Activated CD4-positive, CD25-positive, alpha-beta regulatory T cell treated with anti-CD3 and anti-CD28 coated beads, Interleukin-2, amount 50 U/mL, for 16 hours (primary cell): Measurements from ENCODE around the gene CUL1.
"Not testable (repeated sequence)": the region's sequence is repeated elsewhere in the genome, so short reads cannot be mapped to it uniquely, and the experiment has no call there.

Experiments used
- DNase-seq: peaks from one replicate; pipeline ENCODE4 v3.0.0-alpha.2; 2020; ENCODE audit warnings: low read depth, low spot score

Gene CUL1

DNA sequence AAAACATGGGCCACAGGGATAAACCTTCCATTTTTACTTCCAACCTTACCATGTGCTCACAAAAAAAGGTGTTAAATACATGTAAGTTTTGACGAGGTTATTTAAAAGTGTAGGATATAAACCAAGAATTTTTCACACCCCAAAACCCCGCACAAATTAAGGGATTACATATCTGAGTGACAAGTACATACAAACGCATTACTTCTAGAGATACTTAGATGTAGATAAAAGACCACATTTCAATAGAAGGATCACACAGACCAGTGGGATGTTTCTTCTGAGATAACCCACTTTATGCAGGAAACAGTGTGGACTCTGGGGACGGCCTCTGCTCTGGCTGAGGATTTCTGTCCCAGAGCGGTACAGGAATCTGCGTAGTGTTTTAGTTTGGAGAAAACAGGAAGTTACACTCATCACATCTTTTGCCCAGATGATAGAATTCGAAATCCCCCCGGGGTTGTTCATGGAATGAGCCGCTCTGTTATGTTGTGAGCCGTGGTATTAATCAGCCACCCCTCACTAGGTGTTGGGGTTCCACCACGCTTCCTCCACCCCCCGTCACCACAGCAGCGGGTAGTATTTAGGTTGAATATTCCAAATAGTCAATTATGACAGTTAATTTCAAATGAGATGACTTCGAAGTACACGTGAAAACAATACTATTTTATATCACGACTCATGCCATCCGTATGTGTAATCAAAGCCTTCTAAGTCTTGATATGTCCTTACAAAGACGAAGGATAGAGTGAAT is 1.3 kb upstream of the CUL1 start:
- peak; percentile 23 for DNase-seq

DNA sequence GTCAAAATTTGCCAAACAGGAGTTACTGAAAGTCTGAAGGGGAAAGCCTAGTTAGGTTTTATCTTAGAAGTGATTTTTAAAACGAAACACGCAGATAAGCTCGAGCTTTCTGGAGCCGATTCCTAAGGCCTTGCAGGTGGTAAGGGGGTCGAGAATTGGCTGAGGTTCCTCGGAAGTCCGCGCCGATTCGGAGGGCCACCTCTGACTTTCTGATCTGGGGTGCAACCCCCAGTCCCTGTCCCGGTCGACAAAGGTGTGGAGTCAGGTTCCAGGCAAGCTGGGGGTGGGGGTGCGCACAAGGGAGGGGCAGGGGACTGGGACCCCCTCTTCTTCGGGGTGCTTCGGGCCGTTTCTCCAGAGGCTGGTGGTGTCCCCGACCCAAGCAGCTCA is 701 bp upstream of the CUL1 start:
- no peak for DNase-seq

DNA sequence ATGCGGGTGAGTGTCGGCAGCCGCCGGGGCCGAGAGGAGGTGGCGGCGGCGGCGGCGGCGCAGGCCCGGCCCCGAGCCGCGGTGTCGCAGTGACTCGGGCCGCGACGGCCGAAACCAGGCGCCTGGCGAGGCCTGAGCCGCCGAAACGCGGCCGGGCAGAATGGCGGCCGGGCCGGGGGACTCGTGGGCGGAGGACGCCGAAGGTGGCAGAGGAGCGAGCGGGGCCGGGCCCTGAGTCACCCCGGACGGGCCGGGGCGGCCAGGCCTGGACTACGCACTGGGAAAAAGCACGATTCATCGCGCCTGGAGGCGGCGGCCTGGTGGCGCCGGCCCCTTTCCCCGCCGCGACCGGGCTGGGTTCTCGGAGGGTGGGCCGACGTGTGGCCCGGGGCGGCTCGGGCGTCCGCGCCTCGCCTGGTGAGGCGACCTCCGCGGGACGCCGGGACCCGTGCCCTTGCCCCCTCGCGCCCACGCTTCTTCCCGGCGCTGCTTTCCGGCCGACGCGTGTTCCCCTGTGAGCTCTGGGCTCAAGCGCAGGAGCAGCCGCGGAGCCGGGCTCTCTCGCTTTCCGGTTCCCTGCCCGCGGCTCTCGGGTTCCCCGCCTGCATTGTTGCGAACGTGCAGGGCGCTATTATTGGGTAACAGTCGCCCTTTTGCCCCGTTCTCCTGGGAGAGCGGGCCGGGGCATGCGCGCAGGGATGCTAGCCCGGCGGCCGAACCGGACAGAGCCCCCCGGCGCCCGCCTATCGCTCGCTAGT is 500 bp downstream of the CUL1 start:
- DNase-seq = peak; percentile 27

DNA sequence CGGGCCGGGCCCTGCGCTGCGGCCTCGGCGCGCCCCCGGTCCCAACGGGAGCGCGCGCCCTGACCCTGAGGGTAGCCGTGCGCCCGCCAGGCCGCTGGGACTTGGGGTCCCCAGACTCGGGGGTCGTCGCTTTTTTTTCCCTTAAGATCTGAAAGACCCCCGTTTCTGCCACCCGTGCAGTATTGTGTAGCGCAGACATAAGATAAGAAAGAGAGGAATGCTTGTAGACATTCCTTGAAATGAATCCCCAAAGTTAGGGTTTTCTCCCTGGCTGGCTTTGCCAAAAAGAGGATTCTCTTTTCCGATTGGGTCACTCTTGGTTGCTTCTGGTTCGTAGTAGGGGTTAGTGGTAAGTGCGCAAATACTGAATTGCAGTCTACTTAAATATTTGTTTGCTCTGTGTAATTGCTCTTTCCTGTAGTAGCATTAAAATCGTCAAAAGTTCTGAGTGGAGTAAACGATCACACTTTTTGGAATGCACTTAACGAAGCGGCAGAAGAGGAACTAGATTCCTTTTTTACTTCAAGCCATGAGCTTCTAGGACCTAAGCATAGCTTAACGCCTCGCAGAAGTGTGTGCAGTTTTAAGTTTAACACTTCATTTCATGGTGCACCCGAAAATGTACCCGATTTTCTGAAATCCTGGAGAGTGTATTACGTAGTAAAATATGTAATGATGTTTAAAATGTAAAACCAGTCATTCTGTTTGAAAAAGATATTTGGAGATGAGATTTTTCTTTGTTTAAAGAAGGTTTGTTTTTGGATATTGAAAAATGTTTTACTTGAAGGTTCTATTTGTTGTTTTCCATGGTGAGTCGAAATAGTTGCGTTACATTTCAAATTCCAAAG is 1.3 kb downstream of the CUL1 start:
- DNase-seq = no peak

DNA sequence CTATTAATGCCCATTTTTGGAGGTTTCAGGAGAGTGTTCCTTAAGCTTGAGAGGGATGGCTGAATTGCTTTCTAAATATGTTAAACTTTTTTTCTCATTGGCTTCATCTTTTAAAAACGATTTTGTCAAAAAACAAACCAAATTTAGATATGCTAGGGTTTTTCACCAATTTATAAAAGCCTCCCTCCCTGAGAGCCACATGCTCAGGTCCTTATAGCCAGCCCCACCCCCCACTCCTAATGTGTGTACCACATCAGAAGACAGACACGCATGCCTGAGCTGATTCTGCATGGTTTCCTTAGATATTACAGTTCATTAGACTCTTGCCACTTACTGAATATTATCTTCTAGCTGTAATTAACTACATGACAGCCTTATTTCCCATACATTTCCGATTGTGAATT is 2.0 kb downstream of the CUL1 start:
- peak; percentile 20 for DNase-seq

DNA sequence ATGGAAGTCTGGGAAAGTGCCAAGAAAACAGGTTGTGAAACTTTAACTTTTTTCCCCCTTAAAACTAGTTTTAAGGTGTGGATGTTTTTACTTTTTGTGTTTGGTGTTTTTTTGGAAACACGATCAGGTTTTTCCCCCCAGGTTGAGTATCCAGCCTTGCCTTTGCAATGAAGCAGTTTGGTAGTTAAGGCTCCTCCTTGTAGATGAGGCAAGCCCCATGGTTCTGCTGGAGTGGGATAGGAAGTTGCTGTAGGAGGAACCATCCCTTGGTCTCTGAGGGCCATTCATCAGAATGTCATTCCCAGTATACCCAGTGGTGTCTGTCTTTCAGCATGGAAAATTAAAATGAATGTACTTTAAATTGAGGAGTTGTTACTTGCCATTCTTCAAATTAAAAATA is 2.7 kb downstream of the CUL1 start:
- no peak for DNase-seq

DNA sequence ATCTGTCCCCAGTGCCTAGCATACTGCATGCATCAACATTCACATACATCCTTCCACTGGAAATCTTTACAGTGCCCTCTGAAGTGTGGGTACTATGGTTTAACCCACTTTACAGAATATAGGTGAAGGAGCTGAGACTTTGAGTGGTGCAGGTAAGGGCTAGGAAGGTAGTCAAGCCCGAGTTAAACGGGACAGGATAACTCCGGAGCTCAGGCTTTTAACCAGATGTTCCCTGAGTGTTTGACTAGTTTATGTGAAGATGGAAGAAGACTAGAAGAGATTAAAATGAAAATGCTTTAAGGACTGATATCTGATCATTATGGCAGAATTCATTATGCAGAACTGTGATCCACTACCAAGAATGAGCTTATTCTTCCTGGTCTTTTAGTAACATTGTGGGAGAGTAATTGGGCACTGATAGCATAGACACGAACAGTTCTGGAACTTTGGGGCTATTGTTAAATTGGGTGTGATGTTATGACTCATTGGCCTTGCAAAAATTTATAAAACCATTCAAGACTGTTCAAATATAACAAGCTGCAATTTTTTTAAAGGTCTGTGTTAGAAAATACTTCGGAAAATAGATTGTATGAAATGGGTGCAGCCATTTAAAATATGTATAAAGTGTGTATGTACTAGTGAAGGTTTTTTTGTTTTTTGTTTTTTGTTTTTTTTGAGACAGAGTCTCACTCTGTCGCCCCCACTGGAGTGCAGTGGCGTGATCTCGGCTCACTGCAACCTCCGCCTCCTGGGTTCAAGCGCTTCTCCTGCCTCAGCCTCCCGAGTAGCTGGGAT is 4.4 kb downstream of the CUL1 start:
- DNase-seq = no peak

DNA sequence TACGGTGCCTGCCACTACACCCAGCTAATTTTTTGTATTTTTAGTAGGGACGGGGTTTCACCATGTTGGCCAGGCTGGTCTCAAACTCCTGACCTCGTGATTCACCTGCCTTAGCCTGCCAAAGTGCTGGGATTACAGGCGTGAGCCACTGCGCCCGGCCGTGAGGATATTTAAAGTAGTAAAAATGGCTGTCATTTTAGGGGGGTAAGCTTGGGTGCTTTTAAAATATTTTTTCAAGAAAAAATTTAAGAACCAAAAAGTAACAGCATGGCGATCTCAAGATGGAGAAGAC is 4.9 kb downstream of the CUL1 start:
- not testable (repeated sequence) for DNase-seq

DNA sequence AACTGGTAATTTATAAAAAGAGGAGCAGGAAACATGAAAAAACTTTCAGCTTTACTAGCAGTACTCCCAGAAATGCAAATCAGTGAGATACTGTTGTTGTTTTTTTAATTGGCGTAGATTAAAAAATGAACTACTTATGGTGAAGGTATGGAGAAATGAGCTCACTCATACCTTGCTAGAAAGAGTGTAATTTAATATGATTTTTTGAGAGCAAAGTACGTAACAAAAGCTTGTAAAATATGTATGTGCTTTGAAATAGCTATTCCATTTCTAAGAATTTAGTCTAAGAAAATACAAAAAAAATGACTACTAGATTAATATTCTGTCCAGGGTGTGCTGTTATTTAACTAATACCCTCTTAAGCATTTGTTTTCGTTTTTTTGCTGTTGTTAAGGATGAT is 5.5 kb downstream of the CUL1 start:
- no peak for DNase-seq

DNA sequence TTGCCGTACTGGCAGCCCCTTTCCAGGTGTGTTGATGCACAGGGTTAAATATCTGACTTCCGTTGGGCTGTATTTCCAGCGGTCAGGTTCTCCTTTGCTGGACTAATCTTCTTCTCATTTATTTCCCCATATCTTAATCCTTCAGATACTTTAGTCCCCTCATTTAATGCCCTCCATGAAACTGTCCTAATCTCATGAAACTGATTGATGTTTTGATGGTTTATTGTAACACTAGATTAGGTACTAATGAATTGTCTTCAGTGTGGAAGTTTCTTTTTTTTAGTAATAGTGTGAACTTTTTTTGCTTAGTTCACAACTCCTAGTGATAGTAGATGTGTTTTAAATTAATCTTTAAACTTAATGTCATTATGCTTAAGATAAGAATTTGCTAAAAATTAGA is 6.3 kb downstream of the CUL1 start:
- DNase-seq = no peak

DNA sequence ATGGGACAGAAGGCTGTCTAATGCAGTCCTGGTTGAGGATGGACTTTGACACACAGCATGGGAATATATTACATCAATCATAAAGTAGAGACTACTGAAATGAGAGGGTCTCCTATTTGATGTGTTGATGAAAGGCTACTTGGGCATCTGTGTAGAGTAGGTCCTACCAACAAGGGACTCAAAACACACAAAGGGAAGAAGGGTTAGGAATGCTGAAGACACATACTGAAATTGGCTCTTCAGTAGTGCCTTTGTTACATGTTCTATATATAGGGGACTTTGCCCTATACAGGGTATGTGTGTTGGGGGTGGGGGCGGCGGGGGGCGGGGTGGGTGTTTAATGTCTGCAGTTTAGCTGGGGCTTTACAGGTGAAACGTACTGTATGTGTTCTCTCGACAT is 7.7 kb downstream of the CUL1 start:
- no peak for DNase-seq

DNA sequence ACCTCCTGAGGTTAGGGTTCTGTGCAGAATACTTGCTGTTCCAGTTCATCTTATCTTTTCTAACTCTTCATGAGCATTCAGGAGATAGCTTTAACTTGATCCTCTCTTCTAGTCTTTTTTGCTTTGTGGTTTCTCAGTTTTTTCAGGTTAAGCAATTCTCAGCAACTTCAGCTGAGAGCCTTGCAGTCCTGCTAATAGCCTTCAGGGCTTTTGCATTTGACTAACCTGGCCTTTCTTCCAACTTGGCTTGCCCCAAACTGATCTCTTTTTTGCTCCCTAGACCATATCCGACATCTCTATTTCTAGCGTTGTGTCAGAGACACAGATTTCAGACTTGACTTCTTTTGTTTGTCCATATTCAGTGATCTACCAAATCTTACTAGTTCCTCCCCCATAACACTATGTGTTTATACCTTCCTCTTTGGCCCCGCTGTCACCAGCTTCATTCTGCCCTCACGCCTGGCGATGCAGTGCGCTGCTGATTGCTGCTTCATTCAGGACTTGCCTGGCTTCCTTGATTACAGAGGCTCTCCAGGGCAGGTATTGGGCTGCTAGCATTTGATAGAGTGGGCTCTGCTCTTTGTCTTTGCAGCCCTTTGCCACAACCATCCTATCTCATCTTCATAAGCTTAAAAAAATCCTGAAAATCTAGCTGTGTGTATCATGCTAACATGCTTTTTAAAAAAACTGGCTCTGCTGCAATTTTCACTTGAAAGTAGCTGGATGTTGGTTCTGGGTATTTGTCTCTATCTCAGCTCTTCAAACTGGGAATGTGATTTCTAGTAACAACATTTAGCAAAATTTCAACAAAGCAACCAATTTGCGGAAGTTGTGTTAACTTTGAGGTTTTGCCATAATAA is 9.6 kb downstream of the CUL1 start:
- no peak for DNase-seq

DNA sequence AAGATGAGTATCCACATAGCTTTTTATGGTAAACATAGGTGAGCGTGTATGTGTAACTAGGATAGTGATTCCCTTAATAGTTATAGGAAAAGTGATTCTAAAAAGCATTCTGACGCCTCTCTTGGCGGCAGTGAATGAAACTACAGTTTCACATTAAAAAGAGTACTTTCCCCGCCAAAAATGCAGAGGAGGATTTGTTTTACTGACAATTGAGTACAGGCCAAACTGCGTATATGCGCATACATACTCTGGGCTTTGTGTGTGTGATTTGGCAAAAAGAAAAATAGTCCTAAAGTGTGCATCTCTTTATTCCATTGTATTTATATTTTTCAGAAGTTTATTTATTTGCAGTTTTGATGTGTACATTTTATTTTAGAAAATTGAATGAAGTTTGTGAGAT is 10.3 kb downstream of the CUL1 start:
- no peak for DNase-seq

DNA sequence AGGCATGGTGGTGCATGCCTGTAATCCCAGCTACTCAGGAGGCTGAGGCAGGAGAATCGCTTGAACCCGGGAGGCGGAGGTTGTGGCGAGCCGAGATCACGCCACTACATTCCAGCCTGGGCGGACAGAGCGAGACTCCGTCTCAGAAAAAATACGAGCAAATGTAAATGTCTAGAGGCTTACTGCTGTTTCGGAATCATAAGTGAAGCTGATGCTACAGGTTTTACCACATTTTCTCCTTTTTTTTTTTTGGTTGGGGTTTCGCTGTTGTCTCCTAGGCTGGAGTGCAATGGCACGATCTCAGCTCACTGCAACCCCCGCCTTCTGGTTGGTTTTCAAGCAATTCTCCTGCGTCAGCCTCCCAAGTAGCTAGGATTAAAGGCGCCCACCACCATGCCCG is 11.7 kb downstream of the CUL1 start:
- not testable (repeated sequence) for DNase-seq

DNA sequence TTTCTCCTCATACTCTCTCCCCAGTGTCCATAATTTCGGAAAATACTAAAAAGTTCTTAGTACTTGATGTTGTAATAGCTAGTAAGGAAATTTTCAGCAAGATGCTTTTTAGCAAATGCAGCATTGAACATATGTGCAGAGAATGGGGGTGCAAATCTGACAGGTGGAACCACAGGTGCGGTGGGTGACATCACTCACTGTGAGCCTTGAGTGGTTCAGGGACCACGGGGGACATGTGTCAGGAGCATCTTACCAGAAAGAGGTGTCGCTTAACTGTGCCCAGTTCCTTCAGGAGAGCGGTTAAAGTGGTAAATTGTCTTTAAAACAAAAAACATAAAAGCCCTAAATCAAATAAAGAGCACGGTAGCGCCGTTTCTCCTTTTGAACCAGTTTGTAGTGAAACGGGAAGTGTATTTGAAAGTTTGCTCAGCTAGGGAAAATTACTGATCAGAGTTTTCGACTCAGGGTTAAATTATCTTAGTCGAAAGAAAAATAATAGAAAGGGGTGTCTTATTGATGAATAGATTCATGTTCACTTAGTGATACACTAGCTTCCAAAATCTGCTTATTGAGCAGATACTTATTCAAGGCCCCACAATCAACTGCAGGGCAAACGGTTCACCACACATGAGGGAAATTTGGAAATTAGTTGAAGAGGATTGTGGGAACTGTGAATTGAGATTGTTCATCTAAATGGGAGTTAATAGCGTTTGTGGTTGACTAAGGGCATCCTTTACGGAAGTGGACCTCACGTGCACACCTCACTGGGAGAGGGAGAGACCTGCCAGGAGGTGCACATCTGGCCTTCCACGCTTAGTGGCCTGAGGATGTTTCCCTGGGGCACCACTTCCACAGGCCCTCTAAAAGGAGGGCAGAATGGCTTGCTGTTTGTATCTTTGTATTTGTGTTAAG is 12.7 kb downstream of the CUL1 start:
- no peak for DNase-seq

DNA sequence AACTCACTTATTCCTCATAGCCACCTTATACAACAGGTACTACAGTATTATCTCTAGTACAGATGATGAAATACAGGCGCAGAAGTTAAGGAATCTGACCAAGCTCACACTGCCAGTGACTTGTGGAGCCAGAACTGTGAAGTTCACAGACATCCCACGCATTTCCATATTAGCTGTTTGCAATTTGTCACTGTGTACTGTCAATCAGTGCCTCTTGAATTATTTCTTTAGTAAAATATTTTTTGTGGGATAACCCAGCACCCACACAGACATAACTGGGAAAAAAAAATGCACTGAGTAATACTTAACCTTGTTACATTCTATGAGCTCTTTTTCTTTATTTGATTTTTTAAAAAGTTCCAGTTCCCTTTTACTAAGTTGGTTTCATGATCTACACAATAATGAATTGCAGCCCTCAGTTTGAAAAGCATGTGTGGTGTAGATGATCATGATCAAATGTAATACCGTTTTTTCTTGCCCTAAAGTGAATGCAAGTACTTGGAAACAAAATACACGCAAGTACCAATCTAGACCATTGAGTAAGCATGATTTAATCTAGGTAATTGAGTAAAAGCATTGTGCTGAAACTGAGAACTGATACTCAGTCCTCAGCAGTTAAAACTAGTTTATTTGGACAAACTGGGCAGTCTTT is 14.1 kb downstream of the CUL1 start:
- no peak for DNase-seq

DNA sequence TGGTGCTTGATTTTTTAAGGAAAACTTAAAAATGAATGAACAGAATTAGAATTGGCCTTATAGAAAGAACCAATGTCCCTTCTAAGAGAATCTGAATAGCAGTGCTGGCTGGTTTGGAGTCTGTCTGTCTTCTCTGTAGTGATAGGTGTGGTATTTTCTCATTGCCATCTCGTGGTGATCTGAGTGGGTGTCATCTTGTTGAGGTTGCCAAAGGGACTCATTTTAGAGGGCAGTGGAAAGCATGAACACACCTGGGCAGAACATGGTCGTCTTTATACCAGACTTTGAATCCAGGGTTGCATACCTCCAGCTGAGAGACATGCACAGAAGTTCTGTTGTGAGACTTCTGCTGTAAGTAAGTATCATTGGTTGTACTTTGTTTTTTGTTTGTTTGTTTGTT is 15.8 kb downstream of the CUL1 start:
- no peak for DNase-seq

DNA sequence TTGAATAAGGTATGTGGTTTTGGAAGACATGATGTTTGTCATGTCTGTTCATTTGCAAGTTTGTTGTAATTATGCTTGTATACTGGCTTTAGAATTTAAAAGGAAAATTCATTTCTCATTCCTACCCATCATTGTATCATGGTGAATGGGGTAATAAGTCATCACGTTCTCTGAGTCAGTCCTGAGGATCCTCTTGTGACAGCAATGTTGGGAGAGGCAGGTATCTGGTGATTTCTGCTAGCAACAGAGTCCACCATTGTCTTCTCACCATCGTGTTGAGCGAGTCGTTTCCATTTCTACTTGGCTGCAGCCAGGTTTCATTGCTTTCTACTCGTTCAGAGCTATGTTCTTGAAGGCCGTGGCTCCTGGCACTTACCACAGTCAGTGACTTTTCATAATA is 16.3 kb downstream of the CUL1 start:
- DNase-seq = no peak

DNA sequence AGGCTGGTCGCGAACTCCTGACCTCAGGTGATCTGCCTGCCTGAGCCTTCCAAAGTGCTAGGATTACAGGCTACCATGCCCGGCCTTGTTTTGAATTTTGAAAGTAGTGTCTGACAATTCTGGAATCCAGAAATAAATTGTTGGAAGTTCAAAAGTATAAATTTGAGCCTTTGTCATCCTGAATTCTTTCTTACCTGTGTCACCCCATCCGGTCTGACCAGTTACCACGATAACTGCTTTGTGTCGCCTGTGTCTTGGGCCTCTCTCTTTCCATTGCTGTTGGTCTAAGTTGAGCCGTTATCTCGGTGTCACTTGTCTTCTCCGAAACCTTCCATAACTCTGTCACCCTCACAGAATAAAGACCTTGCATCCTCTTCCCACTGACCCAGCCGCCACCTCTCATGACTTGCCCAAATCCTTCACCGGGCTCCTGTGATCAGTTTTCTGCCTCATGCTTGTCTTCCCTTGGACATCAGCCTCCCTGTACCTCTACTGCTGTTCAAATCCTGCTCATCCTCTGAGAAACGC is 18.6 kb downstream of the CUL1 start:
- no peak for DNase-seq
